Kidney tubule cell (primary cell): ENCODE data around the gene RAD51B.
"Not testable (repeated sequence)": the region's sequence is repeated elsewhere in the genome, so short reads cannot be mapped to it uniquely, and the experiment has no call there.

Source experiments
- DNase-seq: peaks from one replicate; pipeline ENCODE4 v3.0.0-alpha.2; 2018; ENCODE audit warnings: low spot score

Gene RAD51B

GRCh38 chr14:68408680-68409079, 589.1 kb downstream of the RAD51B start:
- peak; percentile 19 for DNase-seq

GRCh38 chr14:68409387-68409786, 589.8 kb downstream of the RAD51B start:
- DNase-seq, result no peak

GRCh38 chr14:68412505-68413465, 593.2 kb downstream of the RAD51B start:
- DNase-seq, result peak; percentile 68

DNA sequence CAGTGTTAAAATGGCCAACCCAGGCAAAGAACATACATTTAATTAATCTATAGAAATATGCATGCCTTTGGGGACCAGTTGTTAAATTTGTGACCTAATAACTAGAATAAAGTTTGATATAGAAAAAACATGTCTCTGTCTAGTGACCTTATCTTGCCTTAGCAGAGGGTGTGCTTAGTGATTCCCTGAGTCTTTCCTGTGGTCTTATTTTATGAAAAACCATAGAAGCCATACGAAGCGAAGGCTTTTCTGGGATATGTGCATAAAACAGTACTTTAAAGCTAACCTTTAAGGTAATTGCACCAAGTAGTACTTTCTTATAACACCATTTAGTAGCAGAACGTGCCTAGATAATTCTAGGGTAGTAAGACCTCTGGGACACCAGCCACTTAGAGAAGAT, 593.9 kb downstream of the RAD51B start:
- DNase-seq, result no peak

GRCh38 chr14:68414121-68414520, 594.5 kb downstream of the RAD51B start:
- DNase-seq, result no peak

DNA sequence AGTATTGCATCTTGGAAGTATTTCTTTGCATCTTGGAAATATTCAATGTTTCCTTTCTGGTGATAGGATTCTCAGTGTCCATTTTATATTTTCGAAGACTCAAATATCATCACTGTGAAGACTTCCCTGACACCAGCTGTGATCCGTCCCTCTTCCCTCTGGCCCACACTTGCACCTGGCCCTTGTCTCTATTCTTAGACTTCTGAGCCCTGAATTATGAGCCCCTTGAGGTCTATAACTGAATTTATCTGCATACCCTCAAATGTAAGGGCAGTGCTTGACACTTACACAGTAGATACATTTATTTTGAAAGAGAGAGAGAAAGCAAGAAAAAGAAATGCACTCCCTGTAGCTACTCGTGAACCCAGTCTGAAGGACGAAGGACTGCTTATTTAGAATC, 596.6 kb downstream of the RAD51B start:
- DNase-seq, result no peak

- no peak for DNase-seq
Observed at GRCh38 chr14:68417009-68417650, 597.6 kb downstream of the RAD51B start.

DNA sequence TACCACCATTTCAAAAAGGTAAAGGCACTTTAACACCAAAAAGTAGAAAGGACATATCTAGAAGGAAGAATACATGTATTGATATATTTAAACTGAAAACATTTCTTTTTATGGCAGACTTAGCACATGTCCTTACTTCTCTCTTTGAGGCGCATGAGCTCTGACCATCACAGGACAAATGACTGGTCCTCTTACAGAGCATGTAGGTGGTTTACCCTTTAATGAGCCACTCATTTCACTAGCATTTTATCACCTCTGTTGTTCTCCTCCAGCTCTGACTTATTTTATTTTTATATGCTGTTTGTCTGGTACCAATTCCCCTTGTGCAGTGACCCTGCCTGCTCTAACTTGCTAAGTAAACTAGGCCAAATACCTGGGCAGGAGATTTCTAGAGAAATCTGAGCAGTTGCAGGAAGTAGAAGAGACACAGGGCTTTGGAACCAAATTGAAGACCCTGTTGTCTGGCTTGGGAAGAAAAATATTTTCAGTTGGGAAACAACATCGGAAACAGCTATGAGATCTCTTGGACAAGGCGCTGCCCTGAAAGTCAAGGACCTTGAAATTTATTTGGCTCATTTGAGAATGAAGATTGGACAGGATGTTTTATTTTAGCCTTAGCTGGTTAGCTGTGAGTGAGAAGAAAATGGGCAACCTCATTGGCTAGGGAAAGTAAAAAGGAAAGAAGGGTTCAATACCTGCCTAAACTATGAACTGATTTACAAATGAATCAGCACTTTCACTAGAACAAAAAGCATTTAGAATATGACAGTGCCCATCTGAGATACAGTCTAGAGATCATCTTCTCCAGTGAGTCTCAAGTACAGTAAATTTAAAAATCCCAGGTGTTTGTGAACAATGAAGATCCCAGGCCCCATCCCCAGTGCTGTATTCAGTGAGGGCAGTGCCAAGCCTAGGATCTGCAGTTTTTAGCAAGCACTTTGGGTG, 598.9 kb downstream of the RAD51B start:
- DNase-seq, result no peak

GRCh38 chr14:68420350-68420749, 600.8 kb downstream of the RAD51B start:
- DNase-seq, result no peak

- DNase-seq, result no peak
Observed at GRCh38 chr14:68421116-68421515, 601.5 kb downstream of the RAD51B start.

GRCh38 chr14:68423686-68424085, 604.1 kb downstream of the RAD51B start:
- no peak for DNase-seq

DNA sequence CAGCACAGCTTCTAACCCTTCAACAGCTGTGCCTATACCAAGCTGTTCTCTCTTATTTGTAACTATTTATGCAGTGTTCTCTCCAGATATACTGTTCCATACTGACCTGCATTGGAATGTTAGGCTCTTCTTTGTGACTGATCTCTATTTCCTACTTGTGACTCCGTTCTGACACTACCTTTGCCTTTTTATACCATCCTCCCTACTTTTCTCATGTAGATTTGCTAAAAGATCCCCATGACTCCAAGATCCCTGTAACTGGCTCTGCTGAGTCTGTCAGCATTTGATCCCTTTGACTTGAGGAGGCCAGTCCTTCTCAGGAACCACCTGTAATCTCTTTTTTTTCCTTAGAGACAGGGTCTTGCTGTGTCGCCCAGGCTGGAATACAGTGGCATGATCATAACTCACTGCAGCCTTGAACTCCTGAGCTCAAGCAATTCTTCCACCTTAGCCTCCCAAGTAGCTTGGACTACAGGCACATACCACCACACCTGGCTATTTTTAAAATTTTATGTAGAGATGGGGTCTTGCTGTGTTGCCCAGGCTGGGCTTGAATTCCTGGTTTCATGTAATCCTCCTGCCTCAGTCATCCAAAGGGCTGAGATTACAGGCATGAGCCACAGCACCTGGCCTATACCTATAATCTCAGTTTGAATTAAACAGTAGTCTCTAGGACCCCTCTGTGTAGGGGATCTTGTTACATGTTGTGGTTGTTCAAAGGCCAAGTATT, 605.0 kb downstream of the RAD51B start:
- DNase-seq, result no peak

DNA sequence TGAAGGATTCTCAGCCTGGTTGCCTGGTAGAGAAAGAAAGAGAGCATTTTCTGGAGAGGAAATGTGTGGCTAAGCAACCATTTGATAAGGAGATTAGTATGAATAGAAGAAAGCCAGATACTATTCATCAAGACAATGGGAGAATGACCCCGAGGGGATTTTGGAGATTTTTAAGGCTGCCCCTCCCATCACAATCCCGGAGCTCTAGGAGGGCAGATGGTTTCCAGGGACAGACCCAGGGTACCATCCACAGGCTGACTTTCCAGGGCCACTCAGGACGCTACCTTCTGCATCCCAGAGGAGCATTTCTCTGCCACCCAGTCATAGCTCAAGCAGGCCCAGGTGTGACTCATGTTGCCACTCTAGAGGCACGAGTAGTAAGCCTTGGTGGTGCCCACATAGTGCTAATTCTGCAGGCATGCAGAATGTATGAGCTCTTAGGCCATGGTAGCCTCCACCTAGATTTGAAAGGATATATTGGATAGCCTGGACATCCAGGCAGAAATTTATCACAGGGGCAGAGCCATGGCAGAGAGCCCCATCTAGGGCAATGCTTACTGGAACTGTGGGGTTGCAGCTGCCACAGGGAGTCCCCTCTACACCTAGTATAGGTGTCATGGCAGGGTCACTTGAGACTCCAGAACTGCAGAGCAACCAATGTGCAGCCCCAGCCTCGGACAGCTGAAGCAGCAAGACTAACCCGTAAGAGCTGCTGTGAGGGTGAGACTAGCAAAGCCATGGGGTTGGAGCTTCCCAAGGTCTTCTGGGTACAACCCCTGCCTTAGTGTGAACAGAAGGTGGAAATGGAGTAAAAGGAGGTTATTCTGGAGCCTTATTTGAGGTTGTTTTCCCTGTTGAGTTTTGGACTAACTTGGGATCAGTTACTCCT, 607.3 kb downstream of the RAD51B start:
- DNase-seq, result peak; percentile 70

DNA sequence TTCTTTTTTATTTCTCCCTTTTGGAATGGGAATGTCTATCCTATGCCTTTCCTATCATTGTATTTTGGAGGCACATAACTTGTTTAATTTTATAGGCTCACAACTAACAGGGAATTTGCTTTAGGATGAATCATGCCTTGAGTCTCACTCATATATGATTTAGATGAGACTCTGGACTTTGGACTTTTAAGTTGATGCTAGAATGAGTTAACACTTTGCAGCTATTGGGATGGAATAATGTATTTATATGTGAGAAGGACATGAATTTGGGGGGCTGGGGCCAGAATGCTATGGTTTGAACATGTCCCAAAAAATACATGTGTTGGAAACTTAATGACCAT, 607.9 kb downstream of the RAD51B start:
- no peak for DNase-seq

- DNase-seq, result not testable (repeated sequence)
Observed at GRCh38 chr14:68428900-68429299, 609.3 kb downstream of the RAD51B start.

GRCh38 chr14:68434173-68434572, 614.6 kb downstream of the RAD51B start:
- not testable (repeated sequence) for DNase-seq

GRCh38 chr14:68435631-68436030, 616.1 kb downstream of the RAD51B start:
- DNase-seq, result not testable (repeated sequence)

- no peak for DNase-seq
Observed at GRCh38 chr14:68439676-68440075, 620.1 kb downstream of the RAD51B start.

- no peak for DNase-seq
Observed at GRCh38 chr14:68440820-68441219, 621.2 kb downstream of the RAD51B start.

DNA sequence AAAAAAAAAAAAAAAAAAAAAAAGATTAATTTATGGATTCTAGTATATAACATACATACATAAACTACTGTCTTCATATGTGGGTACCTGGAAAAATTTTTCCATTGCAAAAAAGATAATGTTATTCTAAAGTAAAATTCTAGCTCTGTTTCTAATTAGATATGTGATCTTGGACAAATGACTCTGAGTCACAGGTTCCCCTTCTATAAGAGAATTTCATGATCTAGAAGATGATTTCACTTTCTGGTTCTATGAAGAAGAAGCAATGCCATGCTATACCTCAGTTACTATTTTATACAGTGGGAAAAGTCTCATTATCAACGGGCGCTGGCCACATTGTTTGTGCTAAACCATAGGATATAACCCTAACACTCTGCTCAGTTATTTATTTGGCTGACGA, 622.0 kb downstream of the RAD51B start:
- DNase-seq, result no peak
